AG10803 (cell line): Measurements from ENCODE around the gene SHROOM1.

ENCODE experiments used
- DNase-seq: peaks from one replicate; pipeline ENCODE4 v3.0.0; 2010; ENCODE audit warnings: low read depth
- H3K4me3 ChIP-seq: 2 replicates; pipeline ENCODE4 v1.5.1; 2011; ENCODE audit warnings: mild to moderate bottlenecking, low read length, control low read depth
- TF ChIP-seq, protein P1 (sequence below): conservative IDR thresholded peaks from 2 replicates; pipeline ENCODE4 v1.5.1; 2011; ENCODE audit warnings: mild to moderate bottlenecking, low read length, control low read depth, inconsistent platforms

Gene SHROOM1

DNA sequence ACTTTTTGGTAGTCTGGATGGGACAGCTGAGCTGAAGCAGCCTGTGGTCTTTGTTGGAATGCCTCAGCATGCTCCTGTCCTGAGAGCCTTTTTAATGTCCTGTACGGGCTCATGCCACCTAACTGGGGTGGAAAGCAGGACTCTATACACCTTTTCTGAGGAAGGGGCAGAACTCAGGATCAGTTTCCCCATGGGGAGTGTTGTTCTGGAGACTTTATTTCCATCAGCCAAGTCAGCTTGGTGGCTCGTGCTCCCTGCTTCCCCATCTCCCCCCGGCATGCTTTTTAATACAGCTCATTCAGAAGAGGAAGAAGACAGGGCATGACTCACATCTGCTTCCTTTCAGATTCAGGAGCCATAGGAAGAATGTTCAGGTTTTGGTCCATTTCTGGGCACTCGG is 48.3 kb downstream of the SHROOM1 start:
- TF ChIP-seq, protein P1, sequence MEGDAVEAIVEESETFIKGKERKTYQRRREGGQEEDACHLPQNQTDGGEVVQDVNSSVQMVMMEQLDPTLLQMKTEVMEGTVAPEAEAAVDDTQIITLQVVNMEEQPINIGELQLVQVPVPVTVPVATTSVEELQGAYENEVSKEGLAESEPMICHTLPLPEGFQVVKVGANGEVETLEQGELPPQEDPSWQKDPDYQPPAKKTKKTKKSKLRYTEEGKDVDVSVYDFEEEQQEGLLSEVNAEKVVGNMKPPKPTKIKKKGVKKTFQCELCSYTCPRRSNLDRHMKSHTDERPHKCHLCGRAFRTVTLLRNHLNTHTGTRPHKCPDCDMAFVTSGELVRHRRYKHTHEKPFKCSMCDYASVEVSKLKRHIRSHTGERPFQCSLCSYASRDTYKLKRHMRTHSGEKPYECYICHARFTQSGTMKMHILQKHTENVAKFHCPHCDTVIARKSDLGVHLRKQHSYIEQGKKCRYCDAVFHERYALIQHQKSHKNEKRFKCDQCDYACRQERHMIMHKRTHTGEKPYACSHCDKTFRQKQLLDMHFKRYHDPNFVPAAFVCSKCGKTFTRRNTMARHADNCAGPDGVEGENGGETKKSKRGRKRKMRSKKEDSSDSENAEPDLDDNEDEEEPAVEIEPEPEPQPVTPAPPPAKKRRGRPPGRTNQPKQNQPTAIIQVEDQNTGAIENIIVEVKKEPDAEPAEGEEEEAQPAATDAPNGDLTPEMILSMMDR = no peak
- peak; percentile 48 for DNase-seq
- H3K4me3 ChIP-seq = no peak overlapping the region

GRCh38 chr5:132781029-132781428 is 49.4 kb downstream of the SHROOM1 start:
- DNase-seq = no peak
- H3K4me3 ChIP-seq = no peak overlapping the region
- TF ChIP-seq, protein P1 = no peak

DNA sequence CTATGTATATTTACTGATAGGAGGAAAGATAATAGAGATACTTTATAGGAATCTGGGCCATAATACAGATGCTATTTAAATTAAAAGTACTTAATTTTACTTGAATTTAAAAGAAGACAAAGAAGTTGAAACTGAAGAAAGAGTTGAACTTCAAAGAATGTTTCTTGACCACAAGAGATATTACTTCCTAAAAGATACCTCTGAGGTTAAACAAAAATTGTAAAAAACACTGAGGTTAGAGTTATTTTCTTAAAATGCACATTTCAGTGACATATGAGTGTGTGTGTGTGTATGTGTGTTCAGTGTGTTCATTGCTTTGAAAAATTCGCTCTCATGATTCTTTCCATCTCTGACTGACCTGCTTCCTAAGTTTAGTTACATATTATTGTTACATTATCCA is 49.9 kb downstream of the SHROOM1 start:
- no peak overlapping the region for H3K4me3 ChIP-seq
- no peak for DNase-seq
- TF ChIP-seq, protein P1 = no peak

DNA sequence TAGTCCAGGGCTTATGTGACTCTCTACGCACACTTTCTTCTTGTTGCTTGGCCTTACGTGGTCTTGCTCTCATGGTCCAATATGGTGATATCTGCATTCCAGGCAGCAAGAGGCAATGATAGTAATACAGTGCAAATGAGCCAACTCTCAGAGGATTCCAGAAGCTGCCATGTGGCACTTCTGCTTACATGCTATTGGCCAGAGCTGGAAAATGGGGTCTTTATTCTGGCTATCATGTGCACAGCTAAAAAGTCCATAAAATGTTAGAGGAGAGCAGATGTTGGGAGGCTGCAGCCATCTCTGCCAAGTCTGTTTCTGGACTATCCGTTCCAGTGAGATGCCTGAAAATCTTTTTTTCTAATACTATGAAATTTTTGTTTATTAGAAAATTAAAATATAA is 50.5 kb downstream of the SHROOM1 start:
- DNase-seq = no peak
- TF ChIP-seq, protein P1 = no peak

DNA sequence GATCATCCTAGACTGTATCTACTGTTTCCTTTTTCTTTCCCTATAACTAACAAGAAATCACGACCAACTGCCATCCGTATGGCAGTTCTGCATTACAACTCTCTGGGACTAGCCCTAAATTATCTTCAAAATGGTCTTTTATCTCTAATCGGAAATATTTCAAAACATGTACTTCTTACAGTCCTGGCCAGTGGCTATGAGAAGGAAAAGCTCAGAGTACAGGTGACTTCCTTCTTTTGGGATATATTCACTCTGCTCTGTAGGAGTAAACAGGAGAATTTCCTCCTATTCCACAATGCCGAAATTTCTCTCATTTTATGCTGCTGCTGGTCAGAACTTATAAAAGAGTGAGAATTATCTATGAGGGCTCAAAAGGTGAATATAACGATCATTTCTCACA is 51.6 kb downstream of the SHROOM1 start:
- no peak for DNase-seq
- TF ChIP-seq, protein P1 = no peak
- no peak overlapping the region for H3K4me3 ChIP-seq

More for the DNA sequence above, 50.5 kb downstream of the SHROOM1 start:
- H3K4me3 ChIP-seq = no peak overlapping the region

DNA sequence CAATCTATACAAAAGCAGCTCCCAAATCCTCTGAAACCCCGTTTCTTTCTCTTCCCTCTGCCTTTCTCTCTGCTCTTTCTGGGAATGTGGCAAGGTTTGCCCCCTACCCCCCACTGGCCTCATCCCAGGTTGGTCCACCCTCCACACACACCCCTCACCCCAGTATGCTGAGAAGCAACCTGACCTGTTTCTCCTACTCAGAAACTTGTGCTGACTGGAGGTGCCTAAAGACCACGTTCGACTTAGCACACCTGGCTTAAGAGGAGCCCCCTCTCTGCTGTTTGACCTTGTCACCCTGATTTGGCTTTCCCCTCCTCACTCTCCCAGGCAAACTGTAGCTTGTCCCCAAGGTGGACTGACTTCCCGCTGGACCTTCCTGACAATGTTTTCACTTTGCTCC is 52.3 kb downstream of the SHROOM1 start:
- TF ChIP-seq, protein P1 = no peak
- peak overlapping the region; percentile 81 for H3K4me3 ChIP-seq
- no peak for DNase-seq

- DNase-seq = peak; percentile 57
- H3K4me3 ChIP-seq = peak within 1 kb of the TSS; percentile 81
- TF ChIP-seq, protein P1 = no peak
Measured at GRCh38 chr5:132777209-132778069, 53.0 kb downstream of the SHROOM1 start, which contains the start of gene SEPTIN8. SEPTIN8 (minus strand) TSS chr5:132777239; CDS start chr5:132777137, 102 bp downstream.
